ENCODE results near the gene CUEDC2. TPM values are rescaled to one million over a fixed set of nuclear protein-coding genes. Genes with fewer than 3 reads are reported as not detected.

CUEDC2 gene, protein sequence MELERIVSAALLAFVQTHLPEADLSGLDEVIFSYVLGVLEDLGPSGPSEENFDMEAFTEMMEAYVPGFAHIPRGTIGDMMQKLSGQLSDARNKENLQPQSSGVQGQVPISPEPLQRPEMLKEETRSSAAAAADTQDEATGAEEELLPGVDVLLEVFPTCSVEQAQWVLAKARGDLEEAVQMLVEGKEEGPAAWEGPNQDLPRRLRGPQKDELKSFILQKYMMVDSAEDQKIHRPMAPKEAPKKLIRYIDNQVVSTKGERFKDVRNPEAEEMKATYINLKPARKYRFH
- 30.6 and 42.2 TPM in 2 replicates for total RNA-seq

DNA sequence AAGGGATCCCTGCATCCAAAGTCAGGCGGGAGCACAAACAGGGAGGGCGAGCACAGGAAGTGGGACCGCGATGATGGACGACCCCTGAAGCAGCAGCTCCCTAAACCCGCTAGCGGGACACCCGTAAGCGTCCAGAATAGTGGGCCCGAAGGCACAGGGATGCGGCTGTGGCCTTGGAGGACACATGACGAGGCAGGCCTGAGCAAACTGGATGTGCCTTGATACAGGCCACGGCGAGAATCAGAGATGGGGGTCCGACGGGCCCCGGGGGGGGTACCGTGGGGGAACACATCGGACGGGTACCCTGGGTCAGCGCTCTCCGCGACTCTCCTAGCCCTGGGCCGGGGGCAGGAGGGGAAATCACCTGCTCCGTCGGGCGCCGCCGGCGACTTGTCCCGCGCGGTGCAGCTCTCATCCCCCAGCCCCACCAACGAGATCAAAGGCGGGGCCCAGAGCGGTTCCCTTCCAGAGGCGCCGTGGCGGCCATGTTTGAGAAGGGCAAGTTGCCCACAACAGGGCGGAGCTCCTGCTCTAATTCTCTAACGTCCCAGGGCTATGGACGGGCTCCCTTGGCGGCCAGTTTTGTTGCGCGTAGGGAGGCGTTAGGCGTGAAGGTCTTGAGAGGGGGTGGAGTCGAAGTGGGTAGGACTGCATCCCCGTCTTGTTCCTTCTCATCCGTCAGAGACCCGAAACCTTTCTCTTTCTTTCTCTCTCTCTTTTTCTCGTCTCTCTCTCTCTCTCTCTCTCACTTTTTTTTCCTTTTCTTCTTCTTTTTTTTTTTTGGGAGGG, at the start of gene CUEDC2:
Gene CUEDC2 (minus strand): TSS at position 413 of the 789 bp plus-strand sequence. CDS start 7,386 bp downstream, outside the sequence.
- peak; percentile 78 to 94 for DNase-seq (ENCODE audit: low read depth in 2 of 2)

DNA sequence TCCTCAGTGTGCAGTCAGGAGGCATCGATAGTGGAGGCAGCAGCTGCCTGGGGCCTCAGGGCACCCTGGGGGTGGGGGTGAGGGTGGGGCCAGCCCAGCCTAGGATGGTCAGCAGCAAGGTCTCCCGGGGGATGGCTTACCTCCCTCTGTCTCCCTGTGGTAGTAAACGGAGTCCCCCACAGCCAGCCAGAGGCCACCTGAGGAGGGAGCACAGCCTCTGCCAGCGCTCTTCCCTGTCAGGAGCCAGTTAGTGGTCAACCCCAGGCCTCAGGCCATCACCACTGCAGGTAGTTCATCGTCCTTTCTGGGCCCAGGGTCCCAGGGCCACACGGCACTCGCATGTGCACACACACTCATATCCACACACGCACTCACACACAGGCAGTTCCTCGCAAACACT, 48.0 kb upstream of the CUEDC2 start:
- no peak for DNase-seq (ENCODE audit: low read depth in 2 of 2)

DNA sequence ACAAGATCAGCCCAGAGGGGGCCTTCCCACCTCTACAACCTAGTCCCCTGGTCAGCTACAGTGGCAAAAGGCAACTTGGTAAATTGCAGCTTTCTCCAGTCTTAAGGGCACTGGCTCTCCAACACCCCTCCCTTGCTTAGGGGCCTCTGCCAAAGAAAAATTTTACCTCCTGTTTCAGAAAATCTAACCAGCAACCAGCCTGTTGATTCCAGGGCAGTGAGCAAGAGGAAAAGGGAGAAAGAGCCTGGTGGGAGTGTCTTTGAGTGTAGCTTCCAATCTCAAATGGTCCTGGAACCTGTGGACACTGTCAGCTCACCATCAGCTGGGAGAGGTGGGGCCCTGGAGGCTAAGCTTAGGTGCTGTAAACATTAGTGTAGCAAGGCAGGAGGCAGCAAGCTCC, 47.3 kb upstream of the CUEDC2 start:
- no peak for DNase-seq (ENCODE audit: low read depth in 2 of 2)

DNA sequence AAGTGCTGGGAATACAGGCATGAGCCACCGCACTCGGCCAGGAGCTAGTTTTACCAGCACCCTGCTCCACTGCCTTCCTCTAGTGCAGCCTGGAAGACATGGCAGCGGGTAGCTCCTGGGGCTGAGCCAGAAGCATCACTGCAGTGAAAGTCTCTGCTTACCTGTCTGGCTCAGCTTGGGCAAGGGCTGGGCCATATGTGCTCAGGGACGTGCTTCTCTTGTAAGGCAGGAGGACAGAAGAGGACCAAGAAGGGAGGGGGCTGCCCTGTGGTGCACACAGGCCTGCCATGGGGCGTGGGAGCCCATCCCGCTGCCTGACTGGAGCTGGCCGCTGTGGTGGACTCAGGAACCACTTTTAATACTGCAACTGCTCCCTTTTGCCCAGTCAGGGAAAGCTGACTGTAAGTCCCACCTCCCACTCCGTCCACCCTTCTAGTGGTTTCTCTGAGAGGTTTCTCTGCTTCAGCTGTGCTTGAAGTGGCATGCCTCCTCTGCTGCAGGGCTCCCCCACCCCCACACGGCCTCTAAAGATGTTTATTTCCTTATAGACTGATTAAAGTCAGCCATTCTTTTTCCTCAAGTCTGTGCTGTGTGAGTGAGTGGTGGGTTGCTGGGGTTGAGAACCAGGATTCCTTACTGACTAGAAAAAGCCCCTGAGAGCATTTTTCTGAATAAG, 44.2 kb upstream of the CUEDC2 start:
- no peak for DNase-seq (ENCODE audit: low read depth in 2 of 2)

DNA sequence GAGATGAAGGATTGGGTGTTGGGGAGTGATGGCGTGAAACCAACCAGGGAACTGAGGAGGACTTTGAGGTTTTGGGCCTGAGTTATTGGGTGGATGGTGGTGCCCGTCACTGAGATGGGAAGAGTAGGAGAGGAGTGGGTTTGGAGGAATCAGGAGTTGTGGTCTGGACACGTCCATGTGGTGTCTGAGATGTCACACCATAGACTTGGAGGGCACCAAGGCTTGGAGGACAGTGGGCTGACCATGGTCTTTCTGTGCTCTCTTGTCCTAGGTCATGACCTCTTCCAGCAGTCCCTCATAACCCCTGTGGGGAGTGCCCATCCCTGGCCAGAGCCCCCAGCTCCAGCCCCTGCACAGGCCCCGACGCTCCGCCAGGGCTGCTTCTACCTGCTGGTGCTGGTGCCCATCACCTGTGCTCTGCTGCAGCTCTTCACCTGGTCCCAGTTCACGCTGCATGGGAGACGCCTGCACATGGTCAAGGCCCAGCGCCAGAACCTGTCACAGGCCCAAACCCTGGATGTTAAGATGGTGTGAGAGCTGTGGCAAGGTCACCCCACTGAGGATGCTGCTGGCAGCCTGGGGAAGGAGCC, 43.2 kb upstream of the CUEDC2 start:
- no peak for DNase-seq (ENCODE audit: low read depth in 2 of 2)

DNA sequence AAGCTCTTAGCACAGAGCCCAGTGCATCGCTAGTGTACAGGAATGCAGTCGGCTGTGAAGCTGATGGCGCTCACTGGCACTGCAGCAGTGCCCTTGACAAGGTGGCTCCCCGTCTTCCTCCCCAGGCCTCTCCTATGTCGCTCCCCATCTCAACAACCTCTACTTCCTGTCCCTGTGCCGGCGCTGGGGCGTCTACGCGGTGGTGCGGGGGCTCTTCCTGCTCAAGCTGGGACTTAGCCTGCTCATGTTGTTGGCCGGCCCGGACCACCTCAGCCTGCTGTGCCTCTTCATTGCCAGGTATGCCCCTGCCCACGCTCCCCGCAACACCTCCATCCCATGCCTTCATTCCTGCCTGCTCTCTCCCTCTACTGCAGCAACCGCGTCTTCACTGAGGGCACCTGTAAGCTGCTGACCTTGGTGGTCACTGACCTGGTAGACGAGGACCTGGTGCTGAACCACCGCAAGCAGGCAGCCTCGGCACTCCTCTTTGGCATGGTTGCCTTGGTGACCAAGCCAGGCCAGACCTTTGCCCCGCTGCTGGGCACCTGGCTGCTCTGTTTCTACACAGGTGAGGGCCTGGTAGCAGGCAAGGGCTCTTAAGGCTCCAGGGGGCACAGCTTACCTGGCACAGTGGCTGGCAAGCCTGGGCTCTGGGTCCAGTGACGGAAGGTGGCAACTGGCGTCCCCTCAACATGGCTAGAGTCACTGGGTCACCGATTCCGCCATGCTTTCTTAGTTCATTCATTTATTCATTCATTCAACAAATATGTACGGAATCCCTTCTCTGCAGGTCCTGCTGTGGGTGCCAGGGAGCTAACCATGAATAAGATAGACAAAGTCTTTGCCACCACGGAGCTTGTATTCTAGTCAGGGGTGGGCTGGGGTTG, 41.3 kb upstream of the CUEDC2 start:
- DNase-seq (ENCODE audit: low read depth in 2 of 2), result no peak

DNA sequence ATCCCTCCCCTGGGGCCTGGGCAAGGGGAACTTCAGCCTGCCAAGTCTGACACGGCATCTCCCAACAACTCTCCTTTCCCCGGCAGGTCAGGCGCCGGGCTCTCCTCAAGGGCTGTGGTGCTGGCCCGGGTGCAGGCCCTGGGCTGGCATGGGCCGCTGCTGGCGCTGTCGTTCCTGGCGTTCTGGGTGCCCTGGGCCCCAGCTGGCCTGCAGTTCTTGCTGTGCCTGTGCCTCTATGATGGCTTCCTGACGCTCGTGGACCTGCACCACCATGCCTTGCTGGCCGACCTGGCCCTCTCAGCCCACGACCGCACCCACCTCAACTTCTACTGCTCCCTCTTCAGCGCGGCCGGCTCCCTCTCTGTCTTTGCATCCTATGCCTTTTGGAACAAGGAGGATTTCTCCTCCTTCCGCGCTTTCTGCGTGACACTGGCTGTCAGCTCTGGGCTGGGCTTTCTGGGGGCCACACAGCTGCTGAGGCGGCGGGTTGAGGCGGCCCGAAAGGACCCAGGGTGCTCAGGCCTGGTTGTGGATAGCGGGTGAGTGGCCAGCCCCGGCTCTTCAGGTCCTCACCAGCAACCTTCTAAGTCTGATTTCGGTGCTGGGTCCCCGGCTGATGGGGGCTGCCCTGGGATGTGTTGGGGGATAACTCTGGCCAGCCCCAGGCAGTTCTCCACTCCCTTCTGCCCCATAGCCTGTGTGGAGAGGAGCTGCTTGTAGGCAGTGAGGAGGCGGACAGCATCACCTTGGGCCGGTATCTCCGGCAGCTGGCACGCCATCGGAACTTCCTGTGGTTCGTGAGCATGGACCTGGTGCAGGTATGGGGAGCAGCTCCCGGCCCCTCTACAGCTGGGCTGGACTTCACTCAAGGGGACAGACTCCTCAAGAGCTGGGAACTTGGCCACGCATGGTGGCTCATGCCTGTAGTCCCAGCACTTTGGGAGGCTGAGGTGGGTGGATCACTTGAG, 38.5 kb upstream of the CUEDC2 start:
- DNase-seq (ENCODE audit: low read depth in 2 of 2), result no peak

DNA sequence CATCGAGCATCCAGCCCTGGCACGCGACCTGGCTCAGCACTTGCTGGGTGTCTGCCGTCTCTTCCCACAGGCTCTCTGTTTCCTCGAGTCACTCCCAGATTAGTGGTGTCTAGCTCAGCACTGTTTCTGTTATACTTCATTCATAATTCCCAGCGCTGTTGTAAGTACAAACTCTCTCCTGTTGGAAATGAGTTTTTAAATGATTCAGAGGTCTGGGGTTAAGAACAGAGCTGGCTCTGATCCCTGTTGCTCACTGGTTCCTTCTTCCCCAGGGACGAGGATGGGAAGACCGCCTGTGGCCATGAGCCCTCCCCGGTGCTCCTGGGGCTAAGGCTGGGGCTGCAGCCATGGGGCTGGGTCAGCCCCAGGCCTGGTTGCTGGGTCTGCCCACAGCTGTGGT, 36.3 kb upstream of the CUEDC2 start:
- no peak for DNase-seq (ENCODE audit: low read depth in 2 of 2)

DNA sequence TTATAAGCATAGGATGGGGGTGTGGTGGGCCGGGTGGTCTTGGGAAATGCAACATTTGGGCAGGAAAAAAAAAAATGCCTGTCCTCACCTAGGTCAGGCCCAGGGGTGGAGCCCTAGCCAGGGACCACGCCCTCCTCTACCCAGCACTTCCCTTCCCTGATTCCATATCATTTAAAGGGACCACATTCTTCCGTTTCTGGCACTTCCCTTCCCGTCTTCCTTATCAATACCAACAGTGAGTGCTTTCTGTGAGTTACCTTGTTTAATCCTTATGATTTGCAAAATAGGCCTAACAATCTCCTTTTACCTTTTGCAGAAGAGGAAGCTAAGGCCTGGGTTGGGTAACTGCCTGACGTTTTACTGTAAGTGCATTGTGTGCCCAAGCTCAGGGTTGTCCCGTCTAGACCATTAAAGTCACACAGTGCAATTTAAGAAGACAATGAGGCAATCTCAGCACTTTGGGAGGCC, 35.6 kb upstream of the CUEDC2 start:
- DNase-seq (ENCODE audit: low read depth in 2 of 2), result no peak

DNA sequence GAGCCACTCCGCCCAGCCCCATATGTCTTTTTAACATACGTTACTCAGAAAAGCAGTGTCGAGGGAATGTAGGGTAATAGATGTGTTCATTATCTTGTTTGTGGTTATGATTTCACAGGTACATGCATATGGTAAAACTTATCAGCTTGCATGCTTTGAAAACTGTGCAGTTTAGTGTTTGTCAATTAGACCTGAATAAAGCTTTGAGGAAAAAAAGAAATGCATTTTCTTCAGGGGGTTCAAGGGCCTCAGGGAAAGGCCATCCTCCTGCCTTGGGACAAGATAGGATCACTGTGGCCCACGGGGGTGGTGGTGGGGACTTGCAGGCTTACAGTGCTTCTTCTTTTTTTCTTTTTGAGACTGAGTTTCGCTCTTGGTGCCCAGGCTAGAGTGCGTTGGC, 34.9 kb upstream of the CUEDC2 start:
- no peak for DNase-seq (ENCODE audit: low read depth in 2 of 2)

DNA sequence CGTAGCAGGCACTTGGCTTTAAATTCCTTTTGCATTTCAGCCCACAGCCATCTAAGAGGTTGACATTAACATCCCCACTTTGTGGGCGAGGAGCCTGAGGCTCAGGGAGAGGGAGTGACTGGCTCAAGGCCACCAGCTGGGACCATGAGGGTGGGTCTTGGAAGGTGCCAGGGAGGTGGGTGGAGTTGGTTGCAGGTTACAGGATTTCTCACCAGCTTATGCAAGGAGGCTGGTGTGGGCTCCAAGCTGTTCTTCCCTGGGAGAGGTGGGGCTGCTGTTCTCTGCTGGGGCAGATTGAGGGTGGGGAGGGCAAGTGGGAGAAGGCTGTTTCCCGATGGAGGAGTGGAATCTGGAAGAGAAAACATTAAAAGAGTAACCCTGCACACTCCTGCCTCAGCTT, 33.1 kb upstream of the CUEDC2 start:
- DNase-seq (ENCODE audit: low read depth in 2 of 2), result no peak

DNA sequence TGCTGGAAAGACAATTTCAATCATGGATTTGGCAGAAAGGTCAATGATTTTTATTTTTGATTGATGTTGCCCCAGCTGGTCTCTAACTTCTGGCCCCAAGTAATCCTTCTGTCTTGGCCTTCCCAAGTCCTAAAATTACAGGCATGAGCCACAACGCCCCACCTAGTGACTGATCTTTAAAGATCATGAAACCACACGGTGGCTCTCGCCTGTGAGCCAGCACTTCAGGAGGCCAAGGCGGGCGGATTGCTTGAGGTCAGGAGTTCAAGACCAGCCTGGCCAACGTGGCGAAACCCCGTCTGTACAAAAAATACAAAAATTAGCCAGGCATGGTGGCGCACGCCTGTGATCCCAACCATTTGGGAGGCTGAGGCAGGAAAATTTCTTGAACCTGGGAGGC, 31.6 kb upstream of the CUEDC2 start:
- DNase-seq (ENCODE audit: low read depth in 2 of 2), result no peak

DNA sequence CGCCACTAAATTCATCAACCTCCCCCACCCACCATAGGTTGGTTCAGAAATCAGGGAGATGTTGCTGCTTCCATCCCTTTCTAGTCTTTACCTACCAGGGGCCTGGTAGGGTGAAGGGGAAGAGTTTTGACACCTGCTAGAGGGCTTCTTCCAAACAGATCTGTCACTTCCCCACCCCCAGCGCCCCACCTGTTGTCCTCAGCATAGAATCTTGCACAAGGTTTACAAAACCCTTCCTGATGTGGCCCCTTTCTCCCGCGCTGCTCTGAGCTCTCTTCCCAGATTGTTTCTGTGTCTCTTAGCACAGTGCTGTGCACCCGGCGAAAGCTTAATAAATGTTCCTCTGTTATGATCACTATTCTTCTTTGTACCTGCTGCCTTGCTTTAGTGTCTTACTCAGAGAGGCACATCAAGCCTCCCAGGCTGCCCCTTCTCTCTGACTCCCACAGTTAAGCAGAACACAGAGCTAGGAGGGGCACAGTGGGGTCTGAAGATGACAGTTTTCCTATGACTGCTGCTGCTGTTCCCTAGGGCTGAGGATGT, 30.2 kb upstream of the CUEDC2 start:
- no peak for DNase-seq (ENCODE audit: low read depth in 2 of 2)

DNA sequence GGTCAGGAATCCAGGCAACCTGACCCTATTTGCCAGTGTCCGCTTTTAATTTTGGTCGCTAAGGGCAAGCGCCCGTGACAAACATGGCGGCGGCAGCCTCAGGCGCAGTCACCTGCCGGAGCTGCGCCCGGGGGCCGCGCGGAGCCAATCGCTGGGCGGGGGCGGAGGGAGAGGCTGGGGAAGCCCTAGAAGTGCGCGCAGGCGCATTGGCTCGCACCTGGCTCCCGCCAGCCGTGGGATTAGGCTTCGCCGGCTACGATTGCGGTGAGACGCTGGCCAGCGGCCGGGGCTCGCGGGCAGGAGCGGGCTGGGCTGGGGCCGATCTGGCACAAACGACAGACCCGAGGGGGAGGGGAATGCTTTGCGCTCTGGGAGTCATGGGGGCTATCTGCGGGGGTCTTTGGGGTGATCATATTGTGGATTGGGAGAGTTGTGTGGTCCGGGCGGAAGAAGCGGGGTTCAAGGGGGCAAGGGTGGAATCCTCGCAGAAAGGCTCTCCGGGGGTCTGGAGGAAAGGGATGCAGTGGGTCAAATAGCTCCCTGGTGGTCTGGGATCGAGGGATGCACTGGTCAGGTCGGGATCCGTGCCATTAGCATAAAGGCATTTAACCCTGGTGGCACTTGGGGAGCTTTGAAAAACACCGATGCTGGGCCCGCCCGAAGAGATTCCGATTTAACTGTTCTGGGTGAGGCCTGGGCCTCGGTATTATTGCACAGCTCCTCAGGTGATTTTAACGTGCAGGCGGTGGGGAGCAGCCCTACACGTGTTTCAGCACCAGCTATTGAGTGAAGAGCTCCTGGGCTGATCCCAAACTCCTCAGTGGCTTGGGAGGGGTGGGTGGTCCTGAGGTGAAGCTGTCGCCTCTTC, 29.0 kb upstream of the CUEDC2 start:
- DNase-seq (ENCODE audit: low read depth in 2 of 2), result peak; percentile 46 to 82

DNA sequence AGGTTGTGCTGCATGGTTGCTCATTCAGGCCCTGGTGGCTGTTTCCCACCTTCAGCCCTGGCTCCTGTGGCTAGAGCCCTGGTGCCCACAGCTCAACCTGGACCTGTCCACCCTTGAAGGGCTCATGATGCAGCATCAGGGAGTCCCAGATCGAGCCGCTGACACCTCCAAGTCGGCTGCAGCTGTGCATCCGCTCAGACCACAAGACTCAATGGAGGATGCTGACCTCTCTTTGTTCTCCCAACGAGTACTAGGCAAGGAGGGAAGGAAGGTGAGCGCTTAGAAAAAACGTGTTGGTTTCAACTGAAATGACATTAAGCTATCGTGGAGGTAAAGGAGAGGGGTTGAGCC, 28.4 kb upstream of the CUEDC2 start:
- DNase-seq (ENCODE audit: low read depth in 2 of 2), result no peak

DNA sequence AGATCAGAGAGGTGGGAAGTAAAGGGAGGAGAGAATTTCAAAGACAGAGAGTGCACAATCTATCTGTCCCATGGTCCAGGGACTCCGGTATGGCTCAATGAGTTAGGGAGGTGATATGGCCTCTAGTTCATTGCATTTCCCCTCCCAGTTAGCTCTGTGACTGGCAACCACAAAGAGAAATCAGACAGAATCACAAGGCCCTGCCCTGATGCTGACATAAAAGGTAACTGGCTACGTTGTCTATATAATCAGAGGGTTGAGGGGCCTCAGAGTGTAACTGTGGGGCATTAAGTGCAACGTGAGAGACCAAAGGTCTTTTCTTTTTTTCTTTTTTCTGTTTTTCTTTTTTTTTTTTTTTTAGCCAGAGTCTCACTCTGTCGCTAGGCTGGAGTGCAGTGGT, 26.3 kb upstream of the CUEDC2 start:
- DNase-seq (ENCODE audit: low read depth in 2 of 2), result no peak

DNA sequence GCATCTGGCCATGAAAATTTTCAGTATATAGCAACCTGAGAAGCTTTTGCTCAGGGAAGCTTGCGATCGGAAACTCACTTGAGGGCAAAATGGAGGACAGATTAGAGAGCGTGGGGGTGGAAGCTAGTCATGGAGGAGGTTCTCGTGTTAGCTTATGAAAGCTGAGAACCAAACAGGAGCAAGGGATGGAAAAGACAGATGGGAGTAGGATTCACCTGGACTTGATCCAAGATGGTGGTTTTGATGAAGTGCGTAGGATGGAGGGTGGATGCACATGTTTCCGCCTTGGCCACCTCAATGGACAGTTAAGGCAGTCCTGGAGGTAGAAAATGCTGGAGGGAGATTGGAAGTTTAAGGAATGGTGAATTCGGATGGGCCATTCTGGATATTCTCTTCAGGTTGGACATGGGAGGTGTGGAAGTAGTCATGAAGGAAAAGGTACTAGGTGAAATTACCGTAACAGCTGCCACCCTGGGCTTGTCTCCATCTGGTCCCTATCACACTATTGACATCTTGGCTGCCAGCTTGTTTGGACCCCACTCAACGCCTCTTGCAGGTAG, 25.3 kb upstream of the CUEDC2 start:
- no peak for DNase-seq (ENCODE audit: low read depth in 2 of 2)

DNA sequence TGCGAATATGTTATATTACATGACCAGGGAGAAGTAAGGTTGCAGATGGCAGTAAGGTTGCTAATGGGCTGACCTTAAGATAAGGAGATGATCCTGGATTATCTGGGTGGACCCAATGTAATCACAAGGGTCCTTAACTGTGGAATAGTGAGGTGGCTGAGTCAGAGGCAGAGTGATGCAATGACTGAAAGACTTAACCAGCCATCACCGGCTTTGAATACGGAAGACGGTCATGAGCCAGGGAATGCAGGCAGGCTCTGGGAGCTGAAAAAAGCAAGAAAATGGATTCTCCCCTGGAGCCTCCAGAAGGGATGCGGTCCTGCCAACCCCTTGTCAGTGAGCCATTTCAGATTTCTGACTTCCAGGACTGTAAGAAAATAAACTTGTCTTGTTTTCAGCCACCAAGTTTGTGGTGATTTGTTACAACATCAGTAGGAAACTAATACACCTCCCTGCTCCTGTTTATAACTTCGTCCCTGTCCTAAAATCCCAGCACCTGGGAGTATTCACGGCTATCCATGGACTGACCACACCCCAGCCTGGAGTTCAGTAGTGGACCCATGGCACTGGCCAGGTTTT, 23.6 kb upstream of the CUEDC2 start:
- no peak for DNase-seq (ENCODE audit: low read depth in 2 of 2)

All from dermis microvascular lymphatic vessel endothelial cell (primary cell).